ENCODE results near the gene MYG1.

Gene MYG1

GRCh38 chr12:53299101-53299453 is 418 bp upstream of the MYG1 start:
- peaks cover 12 to 69% (median 48%) of the 10 kb centered on the region in 5 donors for H3K4me1 ChIP-seq (ENCODE audit: control insufficient read depth in 5 of 5, insufficient read depth in 5 of 5, low read length in 5 of 5)
- peaks cover 4 to 33% (median 23%) of the 10 kb centered on the region in 5 donors for H3K36me3 ChIP-seq (ENCODE audit: control insufficient read depth in 5 of 5, insufficient read depth in 5 of 5, low read length in 5 of 5)

DNA sequence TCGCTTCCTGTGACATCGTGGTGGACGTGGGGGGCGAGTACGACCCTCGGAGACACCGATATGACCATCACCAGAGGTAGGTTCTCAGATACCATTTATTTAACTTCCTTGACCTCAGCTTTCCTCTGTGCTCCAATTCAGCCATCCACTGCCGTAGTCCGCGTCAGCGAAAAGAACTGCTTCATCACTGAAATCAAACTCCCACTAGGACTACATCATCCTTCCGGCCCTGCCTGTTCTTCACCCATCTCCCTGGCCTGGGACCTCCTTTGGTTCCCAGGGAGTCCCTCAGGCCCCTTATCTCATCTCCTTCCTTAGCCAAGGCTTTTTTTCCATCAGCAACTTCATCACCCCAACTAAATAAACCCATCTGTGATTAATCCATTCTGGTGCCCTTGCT is 692 bp downstream of the MYG1 start:
- peak overlapping the region; percentile 80 to 93 (median 87) for H3K4me3 ChIP-seq (ENCODE audit: low read depth in 1 of 5, low read length in 5 of 5)
- no peaks in the 10 kb centered on the region for H3K9me3 ChIP-seq (ENCODE audit: control insufficient read depth in 5 of 5, low read length in 5 of 5)
- peaks cover 12 to 62% (median 42%) of the 10 kb centered on the region in 5 donors for H3K4me1 ChIP-seq (ENCODE audit: control insufficient read depth in 5 of 5, insufficient read depth in 5 of 5, low read length in 5 of 5)
- peak overlapping the region; percentile 94 for H3K27ac ChIP-seq (ENCODE audit: low read depth, low read length)
- H3K27me3 ChIP-seq (ENCODE audit: control insufficient read depth in 5 of 5, insufficient read depth in 4 of 5, low read length in 5 of 5): no peaks in the 10 kb centered on the region
- H3K9ac ChIP-seq (ENCODE audit: low read length in 5 of 5): peak overlapping the region; percentile 52 to 91 (median 66)
- peaks cover 4 to 36% (median 26%) of the 10 kb centered on the region in 5 donors for H3K36me3 ChIP-seq (ENCODE audit: control insufficient read depth in 5 of 5, insufficient read depth in 5 of 5, low read length in 5 of 5)

More at GRCh38 chr12:53299101-53299453, 418 bp upstream of the MYG1 start:
- H3K9ac ChIP-seq (ENCODE audit: low read length in 5 of 5): peak overlapping the region in 4 of 5 donors; percentile 38 to 70 (median 44)
- peak overlapping the region; percentile 26 to 93 (median 85) for H3K4me3 ChIP-seq (ENCODE audit: low read depth in 1 of 5, low read length in 5 of 5)
- no peaks in the 10 kb centered on the region for H3K9me3 ChIP-seq (ENCODE audit: control insufficient read depth in 5 of 5, low read length in 5 of 5)
- peak overlapping the region; percentile 94 for H3K27ac ChIP-seq (ENCODE audit: low read depth, low read length)
- H3K27me3 ChIP-seq (ENCODE audit: control insufficient read depth in 5 of 5, insufficient read depth in 4 of 5, low read length in 5 of 5): no peaks in the 10 kb centered on the region

DNA sequence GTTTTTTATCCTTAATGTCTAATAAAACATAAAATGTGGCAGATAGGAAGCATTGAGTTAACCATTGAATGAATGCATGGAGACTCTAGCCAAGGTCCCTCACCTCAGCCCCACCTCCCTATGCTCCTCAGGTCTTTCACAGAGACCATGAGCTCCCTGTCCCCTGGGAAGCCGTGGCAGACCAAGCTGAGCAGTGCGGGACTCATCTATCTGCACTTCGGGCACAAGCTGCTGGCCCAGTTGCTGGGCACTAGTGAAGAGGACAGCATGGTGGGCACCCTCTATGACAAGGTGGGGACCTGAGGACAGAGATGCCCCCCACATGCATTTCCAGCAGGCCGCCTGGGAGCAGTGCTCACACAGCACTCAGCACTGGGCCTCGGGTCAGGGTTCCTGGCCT is 3.4 kb downstream of the MYG1 start:
- Histone ChIP-seq H3K27ac (ENCODE audit: low read depth, low read length) (no peak overlapping the region), H3K27me3 (ENCODE audit: control insufficient read depth in 5 of 5, insufficient read depth in 4 of 5, low read length in 5 of 5) (no peaks in the 10 kb centered on the region), H3K9ac (ENCODE audit: low read length in 5 of 5) (no peak overlapping the region), H3K4me1 (ENCODE audit: control insufficient read depth in 5 of 5, insufficient read depth in 5 of 5, low read length in 5 of 5) (peaks cover 12 to 39% (median 27%) of the 10 kb centered on the region in 5 donors), H3K36me3 (ENCODE audit: control insufficient read depth in 5 of 5, insufficient read depth in 5 of 5, low read length in 5 of 5) (peaks cover 7 to 61% (median 49%) of the 10 kb centered on the region in 5 donors), H3K4me3 (ENCODE audit: low read depth in 1 of 5, low read length in 5 of 5) (no peak overlapping the region), H3K9me3 (ENCODE audit: control insufficient read depth in 5 of 5, low read length in 5 of 5) (no peaks in the 10 kb centered on the region)

GRCh38 chr12:53306826-53307225 is 7.3 kb downstream of the MYG1 start:
- no peaks in the 10 kb centered on the region for H3K9me3 ChIP-seq (ENCODE audit: control insufficient read depth in 5 of 5, low read length in 5 of 5)
- H3K27me3 ChIP-seq (ENCODE audit: control insufficient read depth in 5 of 5, insufficient read depth in 4 of 5, low read length in 5 of 5): no peaks in the 10 kb centered on the region
- peaks cover 0 to 4% (median 2%) of the 10 kb centered on the region in 5 donors for H3K4me1 ChIP-seq (ENCODE audit: control insufficient read depth in 5 of 5, insufficient read depth in 5 of 5, low read length in 5 of 5)
- no peak overlapping the region for H3K27ac ChIP-seq (ENCODE audit: low read depth, low read length)
- no peak overlapping the region for H3K9ac ChIP-seq (ENCODE audit: low read length in 5 of 5)
- H3K4me3 ChIP-seq (ENCODE audit: low read depth in 1 of 5, low read length in 5 of 5): no peak overlapping the region
- peaks cover 3 to 84% (median 72%) of the 10 kb centered on the region in 5 donors for H3K36me3 ChIP-seq (ENCODE audit: control insufficient read depth in 5 of 5, insufficient read depth in 5 of 5, low read length in 5 of 5)

- Histone ChIP-seq H3K4me1 (ENCODE audit: control insufficient read depth in 5 of 5, insufficient read depth in 5 of 5, low read length in 5 of 5) (no peaks in the 10 kb centered on the region), H3K27ac (ENCODE audit: low read depth, low read length) (no peak overlapping the region), H3K4me3 (ENCODE audit: low read depth in 1 of 5, low read length in 5 of 5) (no peak overlapping the region), H3K36me3 (ENCODE audit: control insufficient read depth in 5 of 5, insufficient read depth in 5 of 5, low read length in 5 of 5) (peaks cover 3 to 71% (median 60%) of the 10 kb centered on the region in 5 donors), H3K9ac (ENCODE audit: low read length in 5 of 5) (no peak overlapping the region), H3K9me3 (ENCODE audit: control insufficient read depth in 5 of 5, low read length in 5 of 5) (no peaks in the 10 kb centered on the region), H3K27me3 (ENCODE audit: control insufficient read depth in 5 of 5, insufficient read depth in 4 of 5, low read length in 5 of 5) (no peaks in the 10 kb centered on the region)
These were observed 8.8 kb downstream of the MYG1 start for GRCh38 chr12:53308276-53308675.

DNA sequence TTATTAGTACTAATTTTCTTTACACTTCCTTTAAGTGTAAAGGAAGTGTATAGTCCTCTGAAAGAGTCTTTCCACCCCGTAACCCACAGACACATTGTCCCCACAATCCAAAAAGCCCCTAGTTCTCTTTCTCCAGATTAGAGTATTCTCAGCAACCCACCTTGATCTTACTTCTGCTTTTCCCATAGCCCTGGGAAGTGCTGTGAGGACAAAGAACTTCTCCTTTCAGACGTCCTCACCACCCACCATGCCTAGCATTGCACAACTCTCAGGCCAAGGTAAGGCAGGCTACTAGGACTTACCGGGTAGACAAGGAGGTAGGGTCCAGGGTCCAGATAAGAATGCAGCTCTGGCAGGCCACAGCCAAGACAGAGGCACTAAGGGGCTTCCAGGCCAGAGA is 14.5 kb downstream of the MYG1 start:
- Histone ChIP-seq H3K36me3 (ENCODE audit: control insufficient read depth in 5 of 5, insufficient read depth in 5 of 5, low read length in 5 of 5) (peaks cover 10 to 69% (median 53%) of the 10 kb centered on the region in 5 donors), H3K4me3 (ENCODE audit: low read depth in 1 of 5, low read length in 5 of 5) (no peak overlapping the region), H3K9ac (ENCODE audit: low read length in 5 of 5) (no peak overlapping the region)

DNA sequence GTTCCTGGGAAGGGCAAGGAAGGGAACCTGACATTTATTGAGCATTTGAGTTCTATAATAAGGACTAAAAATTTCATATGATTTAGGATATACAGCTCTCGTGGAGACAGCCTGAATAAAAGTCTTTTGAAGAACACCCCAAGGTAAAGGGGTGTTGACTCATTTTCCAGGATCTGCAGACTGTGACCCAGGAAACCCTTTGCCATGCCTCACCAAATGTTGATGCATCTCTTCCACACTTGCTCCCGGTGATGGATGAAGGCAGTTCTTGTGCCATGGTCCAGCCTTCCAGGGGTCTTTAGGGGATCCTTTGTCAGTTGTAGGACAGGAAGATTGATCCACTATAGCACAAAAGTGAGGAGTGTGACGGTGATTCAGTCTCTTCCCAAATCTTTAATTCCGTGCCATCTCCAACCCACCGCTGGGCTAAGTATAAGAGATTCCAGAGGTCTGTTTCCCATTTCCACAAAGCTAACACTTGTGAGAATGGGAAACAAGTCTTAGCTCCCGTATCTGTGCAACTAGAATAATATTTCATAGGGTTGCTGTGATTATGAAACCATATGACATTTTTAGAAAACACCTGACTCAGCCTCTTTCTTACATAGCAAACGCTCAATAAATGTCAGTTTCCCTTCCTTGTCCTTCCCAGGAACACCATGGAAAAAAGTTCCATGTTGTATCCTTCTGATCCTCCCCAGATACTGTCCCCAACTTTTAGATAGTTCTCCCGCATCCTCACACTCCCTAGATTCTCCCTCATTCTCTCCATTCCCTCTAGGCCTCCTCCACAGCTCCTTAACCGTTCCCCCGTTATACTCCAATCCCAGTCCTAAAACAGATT is 21.1 kb downstream of the MYG1 start:
- Histone ChIP-seq H3K9me3 (ENCODE audit: control insufficient read depth in 5 of 5, low read length in 5 of 5) (no peaks in the 10 kb centered on the region), H3K4me1 (ENCODE audit: control insufficient read depth in 5 of 5, insufficient read depth in 5 of 5, low read length in 5 of 5) (peaks cover 9 to 34% (median 26%) of the 10 kb centered on the region in 5 donors), H3K4me3 (ENCODE audit: low read depth in 1 of 5, low read length in 5 of 5) (peak overlapping the region; percentile 83 to 96 (median 90)), H3K36me3 (ENCODE audit: control insufficient read depth in 5 of 5, insufficient read depth in 5 of 5, low read length in 5 of 5) (peaks cover 8 to 24% (median 21%) of the 10 kb centered on the region in 5 donors), H3K9ac (ENCODE audit: low read length in 5 of 5) (peak overlapping the region; percentile 69 to 89 (median 75)), H3K27me3 (ENCODE audit: control insufficient read depth in 5 of 5, insufficient read depth in 4 of 5, low read length in 5 of 5) (no peaks in the 10 kb centered on the region), H3K27ac (ENCODE audit: low read depth, low read length) (peak overlapping the region; percentile 96)

More for the DNA sequence above, 14.5 kb downstream of the MYG1 start:
- H3K9me3 ChIP-seq (ENCODE audit: control insufficient read depth in 5 of 5, low read length in 5 of 5): no peaks in the 10 kb centered on the region
- H3K4me1 ChIP-seq (ENCODE audit: control insufficient read depth in 5 of 5, insufficient read depth in 5 of 5, low read length in 5 of 5): peaks cover 0 to 3% (median 0%) of the 10 kb centered on the region in 5 donors
- H3K27ac ChIP-seq (ENCODE audit: low read depth, low read length): no peak overlapping the region
- no peaks in the 10 kb centered on the region for H3K27me3 ChIP-seq (ENCODE audit: control insufficient read depth in 5 of 5, insufficient read depth in 4 of 5, low read length in 5 of 5)

DNA sequence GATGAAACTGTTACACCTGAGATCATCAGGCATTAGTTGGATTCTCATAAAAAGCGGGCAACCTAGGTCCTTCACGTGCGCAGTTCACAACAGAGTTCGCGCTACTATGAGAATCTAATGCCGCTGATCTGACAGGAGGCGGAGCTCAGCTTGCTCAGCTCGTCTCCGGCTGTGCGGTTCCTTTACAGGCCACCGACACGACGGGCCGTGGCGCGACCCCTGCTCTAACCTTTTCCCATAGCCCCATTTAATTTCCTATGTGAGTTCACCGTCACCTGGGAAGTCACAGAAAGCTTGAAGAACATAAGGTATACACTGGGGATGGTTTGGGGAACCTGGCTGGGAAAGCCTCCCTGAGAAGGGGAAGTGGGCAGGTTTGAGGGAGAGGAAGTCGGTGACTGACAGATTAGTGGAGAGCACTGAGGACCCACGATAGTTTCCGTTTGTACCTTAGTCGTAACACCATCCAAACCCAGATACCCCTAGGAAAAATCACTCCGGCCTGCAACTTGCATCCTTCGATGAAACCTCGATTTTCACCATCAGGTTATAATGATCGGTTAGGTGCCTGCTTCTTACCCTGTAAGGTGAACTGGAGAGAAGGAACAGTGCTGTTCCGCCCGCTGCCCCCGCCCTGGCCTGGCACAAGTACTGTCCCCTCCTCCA is 24.8 kb downstream of the MYG1 start:
- Histone ChIP-seq H3K4me1 (ENCODE audit: control insufficient read depth in 5 of 5, insufficient read depth in 5 of 5, low read length in 5 of 5) (peaks cover 6 to 42% (median 35%) of the 10 kb centered on the region in 5 donors), H3K27ac (ENCODE audit: low read depth, low read length) (peak overlapping the region; percentile 81), H3K27me3 (ENCODE audit: control insufficient read depth in 5 of 5, insufficient read depth in 4 of 5, low read length in 5 of 5) (peaks cover 0 to 11% (median 6%) of the 10 kb centered on the region in 5 donors), H3K9me3 (ENCODE audit: control insufficient read depth in 5 of 5, low read length in 5 of 5) (no peaks in the 10 kb centered on the region), H3K4me3 (ENCODE audit: low read depth in 1 of 5, low read length in 5 of 5) (peak overlapping the region; percentile 45 to 71 (median 67)), H3K9ac (ENCODE audit: low read length in 5 of 5) (peak overlapping the region; percentile 57 to 85 (median 83)), H3K36me3 (ENCODE audit: control insufficient read depth in 5 of 5, insufficient read depth in 5 of 5, low read length in 5 of 5) (peaks cover 0 to 3% (median 0%) of the 10 kb centered on the region in 5 donors)

DNA sequence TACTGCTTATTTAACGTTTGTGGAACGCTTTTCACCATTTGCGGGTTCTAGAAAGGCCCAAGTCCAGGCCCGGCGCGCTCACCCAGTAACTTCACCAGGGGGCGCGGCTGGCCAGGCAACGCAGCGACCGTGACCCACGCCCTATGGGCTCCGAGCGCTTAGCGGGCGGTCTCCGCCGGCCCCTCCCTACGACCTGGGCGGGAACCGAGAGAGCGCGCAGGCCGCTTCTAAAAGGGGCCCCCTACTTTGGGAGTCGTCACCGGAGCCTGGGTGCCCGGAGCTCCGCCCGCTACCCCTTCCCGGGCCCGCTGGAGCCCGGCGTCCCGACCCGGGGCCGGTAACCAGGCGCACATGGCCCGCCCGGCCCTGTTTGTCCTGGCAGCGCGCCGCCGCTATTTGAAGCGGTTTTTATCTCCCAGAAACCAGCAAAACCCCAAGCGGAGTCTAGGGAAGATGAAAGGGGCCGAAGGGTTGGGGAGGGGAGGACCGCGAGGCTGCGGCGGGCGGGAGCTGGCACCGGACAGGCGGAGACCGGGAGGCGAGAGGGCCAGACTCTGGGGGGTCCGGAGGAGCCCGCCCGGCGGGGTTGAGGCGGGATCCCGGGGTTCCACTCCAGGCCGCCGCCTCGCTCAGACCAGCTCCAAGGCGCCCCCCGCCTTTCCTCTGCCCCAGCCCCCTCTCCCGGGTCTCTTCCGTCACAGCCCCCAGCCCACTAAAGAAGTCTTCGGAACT is 25.4 kb downstream of the MYG1 start:
- peak overlapping the region; percentile 45 to 71 (median 67) for H3K4me3 ChIP-seq (ENCODE audit: low read depth in 1 of 5, low read length in 5 of 5)
- peaks cover 6 to 41% (median 35%) of the 10 kb centered on the region in 5 donors for H3K4me1 ChIP-seq (ENCODE audit: control insufficient read depth in 5 of 5, insufficient read depth in 5 of 5, low read length in 5 of 5)
- H3K9ac ChIP-seq (ENCODE audit: low read length in 5 of 5): peak overlapping the region; percentile 57 to 85 (median 83)
- H3K36me3 ChIP-seq (ENCODE audit: control insufficient read depth in 5 of 5, insufficient read depth in 5 of 5, low read length in 5 of 5): peaks cover 0 to 2% (median 0%) of the 10 kb centered on the region in 5 donors
- H3K9me3 ChIP-seq (ENCODE audit: control insufficient read depth in 5 of 5, low read length in 5 of 5): no peaks in the 10 kb centered on the region
- peaks cover 0 to 11% (median 6%) of the 10 kb centered on the region in 5 donors for H3K27me3 ChIP-seq (ENCODE audit: control insufficient read depth in 5 of 5, insufficient read depth in 4 of 5, low read length in 5 of 5)
- peak overlapping the region; percentile 81 for H3K27ac ChIP-seq (ENCODE audit: low read depth, low read length)
